Mesenteric fat pad (tissue), 1 donor: ENCODE results near the gene POLR3H. TPM values are rescaled to one million over a fixed set of nuclear protein-coding genes. Genes with fewer than 3 reads are reported as not detected.

ENCODE experiments used
- DNase-seq: peaks from one replicate; pipeline ENCODE4 v3.0.0-alpha.2; 2020; ENCODE audit warnings: low spot score
- total RNA-seq: library from RNA; stranded (reverse); fragmentation: NEBNext Ultra II Directional; extraction: Animal tissue kit (Norgen Biotek cat#: 25700); gene quantifications from one replicate; pipeline ENCODE4 v1.2.1, GENCODE V29; 2021
- donor health status: DM: yes; HTN: yes; CAD: no.

The POLR3H gene
- total RNA-seq, 1 donor from 2014 or later: 57.5 TPM

DNA sequence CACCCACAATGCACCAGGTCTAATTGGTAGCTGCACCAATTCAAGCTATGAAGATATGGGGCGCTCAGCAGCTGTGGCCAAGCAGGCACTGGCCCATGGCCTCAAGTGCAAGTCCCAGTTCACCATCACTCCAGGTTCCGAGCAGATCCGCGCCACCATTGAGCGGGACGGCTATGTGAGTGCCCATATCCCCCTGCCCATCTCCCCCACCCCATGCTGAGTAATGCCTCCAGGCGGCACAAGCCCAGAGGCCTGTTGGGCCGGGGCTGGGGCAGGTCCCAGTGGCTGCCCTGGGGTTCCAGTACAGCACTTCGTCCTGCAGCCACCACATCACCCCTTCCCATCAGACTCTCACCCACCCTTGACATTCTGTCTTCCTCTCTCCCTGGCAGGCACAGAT, 21.5 kb downstream of the POLR3H start:
- no peak for DNase-seq

- no peak for DNase-seq
Observed at GRCh38 chr22:41521126-41521525, 23.1 kb downstream of the POLR3H start.

GRCh38 chr22:41518048-41518347, 26.3 kb downstream of the POLR3H start:
- DNase-seq: no peak

- DNase-seq: no peak
Observed at GRCh38 chr22:41517172-41518047, 26.9 kb downstream of the POLR3H start.

DNA sequence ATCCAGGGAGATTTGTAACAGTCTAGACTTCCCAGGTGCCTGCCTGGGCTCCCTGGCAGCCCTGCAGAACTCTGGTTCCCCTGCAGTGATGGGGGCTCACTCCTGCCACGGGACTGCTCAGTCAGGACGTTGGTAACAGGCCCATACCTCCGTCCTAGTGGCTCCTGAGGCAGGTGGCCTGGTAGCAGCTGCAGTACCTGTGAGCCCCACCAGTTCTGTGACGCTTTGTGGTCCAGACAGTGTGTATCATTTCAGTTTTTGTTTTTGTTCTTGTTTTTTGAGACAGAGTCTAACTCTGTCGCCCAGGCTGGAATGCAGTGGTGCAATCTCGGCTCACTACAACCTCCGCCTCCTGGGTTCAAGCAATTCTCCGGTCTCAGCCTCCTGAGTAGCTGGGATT, 27.8 kb downstream of the POLR3H start:
- no peak for DNase-seq

DNA sequence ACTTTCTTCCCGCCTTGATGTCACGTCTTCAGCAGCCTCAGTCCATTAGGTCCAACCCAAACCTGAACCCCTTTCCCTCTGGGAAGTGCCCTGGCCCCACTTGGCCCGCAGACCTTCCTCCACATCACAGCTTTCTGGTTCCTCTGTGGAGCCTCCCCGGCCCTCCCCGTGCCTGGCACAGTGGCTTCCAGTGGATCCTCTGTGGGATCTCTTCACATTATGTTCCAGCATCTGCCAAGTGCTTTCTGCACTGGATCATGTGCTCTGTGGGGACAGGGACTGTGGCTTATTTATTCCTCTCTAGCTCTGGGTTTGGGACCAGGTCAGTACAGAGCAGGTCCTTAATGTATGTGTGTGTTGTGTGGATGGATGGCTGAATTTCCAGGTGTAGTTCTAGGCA, 30.9 kb downstream of the POLR3H start:
- no peak for DNase-seq

- DNase-seq: no peak
Observed at GRCh38 chr22:41512421-41513194, 31.7 kb downstream of the POLR3H start.

DNA sequence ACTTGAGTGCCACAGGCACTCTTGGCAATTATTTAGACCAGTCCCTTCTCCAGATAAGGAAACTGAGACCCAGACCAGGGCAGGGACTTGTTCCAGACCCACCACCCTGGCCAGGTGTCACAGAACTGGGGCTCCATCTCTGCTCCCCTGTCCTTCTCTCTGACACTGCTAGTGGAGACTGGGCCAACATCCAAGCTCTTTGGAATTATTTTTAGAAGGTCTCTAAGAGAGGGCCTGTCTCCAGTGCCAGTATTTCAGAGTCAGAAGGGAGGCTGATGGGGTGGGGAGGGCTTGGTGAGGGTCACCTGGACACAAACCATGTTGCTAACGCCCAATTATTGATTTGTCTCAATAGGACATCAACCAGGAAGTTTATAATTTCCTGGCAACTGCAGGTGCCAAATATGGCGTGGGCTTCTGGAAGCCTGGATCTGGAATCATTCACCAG, 32.7 kb downstream of the POLR3H start:
- no peak for DNase-seq

GRCh38 chr22:41508770-41509170, 35.5 kb downstream of the POLR3H start:
- no peak for DNase-seq

- DNase-seq: no peak
Observed at GRCh38 chr22:41507330-41508063, 36.8 kb downstream of the POLR3H start.

- no peak for DNase-seq
Observed at GRCh38 chr22:41505511-41506220, 38.6 kb downstream of the POLR3H start.

- no peak for DNase-seq
Observed at GRCh38 chr22:41504816-41505215, 39.5 kb downstream of the POLR3H start.

- DNase-seq: no peak
Observed at GRCh38 chr22:41504397-41504796, 39.9 kb downstream of the POLR3H start.

GRCh38 chr22:41501209-41501608, 43.1 kb downstream of the POLR3H start:
- no peak for DNase-seq

DNA sequence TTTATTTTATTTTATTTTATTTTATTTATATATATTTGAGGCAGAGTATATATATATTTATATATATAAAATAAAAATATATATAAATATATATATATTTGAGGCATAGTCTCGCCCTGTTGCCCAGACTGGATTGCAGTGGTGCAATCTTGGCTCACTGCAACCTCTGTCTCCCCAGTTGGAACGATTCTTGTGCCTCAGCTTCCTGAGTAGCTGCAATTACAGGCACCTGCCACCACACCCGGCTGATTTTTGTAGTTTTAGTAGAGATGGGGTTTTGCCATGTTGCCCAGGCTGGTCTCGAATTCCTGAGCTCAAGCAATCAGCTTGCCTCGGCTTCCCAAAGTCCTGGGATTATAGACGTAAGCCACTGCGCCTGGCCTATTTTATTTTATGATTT, 44.0 kb downstream of the POLR3H start:
- DNase-seq: no peak

GRCh38 chr22:41499624-41500280, 44.5 kb downstream of the POLR3H start:
- no peak for DNase-seq

DNA sequence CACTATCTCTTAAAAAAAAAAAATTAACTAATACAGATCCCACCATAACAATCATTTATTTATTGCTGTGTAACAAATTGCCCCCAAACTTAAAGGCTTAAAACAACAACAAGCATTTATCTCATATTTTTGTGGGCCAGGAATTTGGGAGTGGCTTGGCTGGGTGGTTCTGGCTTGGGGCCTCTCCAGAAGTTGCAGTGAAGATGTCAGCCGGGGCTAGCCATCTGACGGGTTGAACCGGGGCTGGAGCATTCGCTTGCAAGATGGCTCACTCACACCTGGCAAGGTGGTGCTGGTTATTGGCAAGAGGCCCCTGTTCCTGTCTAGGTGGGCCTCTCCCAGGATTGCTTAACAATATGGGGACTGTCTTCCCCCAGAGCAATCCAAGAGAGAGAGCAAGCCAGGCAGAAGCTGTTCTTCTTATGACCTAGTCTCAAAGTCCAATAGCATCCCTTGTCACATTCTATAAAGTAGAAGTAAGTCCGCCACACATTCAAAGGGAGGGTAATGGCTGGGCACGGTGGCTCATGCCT, 45.9 kb downstream of the POLR3H start:
- DNase-seq: no peak

- no peak for DNase-seq
Observed at GRCh38 chr22:41491374-41492100, 52.7 kb downstream of the POLR3H start.

DNA sequence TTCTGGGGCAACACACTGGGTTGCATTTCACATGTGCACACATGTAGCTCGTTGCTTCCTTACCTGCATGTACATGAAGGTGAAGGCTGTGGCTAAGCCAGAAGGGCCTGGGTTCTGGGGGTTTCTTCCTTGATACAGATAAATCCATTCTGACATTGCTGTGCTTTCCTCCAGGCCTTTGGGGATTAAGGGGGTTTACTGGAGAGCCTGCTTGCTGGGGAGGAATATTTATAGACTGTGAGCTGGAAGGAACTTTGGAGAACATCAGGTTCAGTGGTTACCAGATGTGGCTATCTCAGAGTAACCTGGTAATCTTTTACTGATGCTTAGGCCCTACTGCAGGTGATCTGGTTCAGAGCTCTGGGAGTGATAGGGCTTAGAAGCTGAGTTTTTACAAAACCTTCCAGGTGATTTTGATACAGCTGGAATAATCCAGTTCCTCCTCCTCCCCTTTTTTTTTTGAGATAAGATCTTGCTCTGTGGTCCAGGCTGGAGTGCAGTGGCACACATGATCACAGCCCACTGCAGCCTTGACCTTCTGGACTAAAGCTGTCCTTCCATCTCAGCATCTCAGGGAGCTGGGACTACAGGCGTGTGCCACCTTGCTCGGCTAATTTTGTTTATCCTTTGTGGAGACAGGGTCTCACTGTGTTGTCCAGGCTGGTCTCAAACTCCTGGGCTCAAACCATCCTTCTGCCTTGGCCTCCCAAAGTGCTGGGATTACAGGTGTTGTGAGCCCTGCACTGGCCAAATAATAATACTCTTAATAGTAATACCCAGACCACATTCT, 55.5 kb downstream of the POLR3H start:
- no peak for DNase-seq
